KOPT-K1 (cell line): ENCODE measurements around the gene IRF7.
"Not testable (repeated sequence)": the region's sequence is repeated elsewhere in the genome, so short reads cannot be mapped to it uniquely, and the experiment has no call there.

ENCODE experiments used
- H3K27ac ChIP-seq: fragments of 200-600 bp; sonication (generic); 2 replicates; pipeline ENCODE4 v1.5.1; 2016; ENCODE audit warnings: antibody characterized with exemption, mild to moderate bottlenecking, low read depth, low read length; ENCODE audit not compliant: poor library complexity, severe bottlenecking
- H3K36me3 ChIP-seq: fragments of 200-600 bp; sonication (generic); 2 replicates; pipeline ENCODE4 v1.5.1; 2017; ENCODE audit warnings: antibody characterized with exemption, mild to moderate bottlenecking, low read length, moderate library complexity; ENCODE audit not compliant: insufficient read depth
- H3K9me3 ChIP-seq: fragments of 200-600 bp; sonication (generic); 2 replicates; pipeline ENCODE4 v1.5.1; 2017; ENCODE audit warnings: antibody characterized with exemption, low read length, mild to moderate bottlenecking; ENCODE audit not compliant: insufficient read depth, poor library complexity, severe bottlenecking

IRF7 gene

DNA sequence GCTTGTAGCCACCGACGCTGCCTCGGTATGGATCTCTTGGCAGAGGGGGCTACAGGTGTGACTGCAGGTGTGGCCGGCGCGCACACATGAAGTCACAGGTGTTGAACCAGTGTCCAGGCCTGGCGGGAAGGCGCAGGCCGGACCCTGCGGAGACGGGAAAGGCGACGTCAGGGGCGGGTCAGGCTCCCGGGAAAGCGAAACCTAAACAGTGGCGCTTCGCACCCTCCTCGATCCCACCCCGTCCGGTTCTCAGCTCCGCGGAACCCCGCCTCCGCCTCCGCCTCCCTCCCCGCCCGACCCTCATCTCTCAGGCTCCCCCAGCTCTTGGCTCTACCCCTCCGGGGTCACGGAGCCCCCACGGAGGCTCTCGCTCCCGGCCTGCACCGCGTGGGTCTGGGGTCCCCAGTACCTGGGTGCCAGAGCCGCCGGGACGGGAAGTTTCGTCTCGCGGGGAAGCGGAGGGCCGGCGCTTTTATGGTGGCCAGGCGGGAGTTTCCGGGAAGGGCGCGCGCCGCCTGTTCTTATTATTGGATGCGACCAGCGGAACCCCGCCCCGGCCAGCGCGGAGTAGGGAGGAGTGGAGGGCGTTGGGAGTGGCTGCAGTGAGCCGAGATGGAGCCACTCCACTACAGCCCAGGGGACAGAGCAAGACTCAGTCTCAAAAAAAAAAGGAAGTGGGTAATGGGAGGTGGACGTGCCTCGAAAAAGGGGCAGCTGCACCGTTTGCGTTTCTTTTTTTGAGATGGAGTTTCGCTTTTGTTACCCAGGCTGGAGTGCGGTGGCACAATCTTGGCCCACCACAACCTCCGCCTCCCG, at the start of gene IRF7:
TSS of gene IRF7 (minus strand) at position 447 of the 816 bp plus-strand sequence. CDS start 586 bp downstream, outside the sequence.
- H3K9me3 ChIP-seq: no peaks in the 10 kb centered on the region
- peak within 1 kb of the TSS; percentile 79 for H3K27ac ChIP-seq
- peaks cover 50% of the 10 kb centered on the region for H3K36me3 ChIP-seq

GRCh38 chr11:665062-665703, 49.4 kb upstream of the IRF7 start:
- Histone ChIP-seq H3K9me3 (no peaks in the 10 kb centered on the region), H3K36me3 (peaks cover 79% of the 10 kb centered on the region), H3K27ac (no peak overlapping the region)

GRCh38 chr11:662689-663274, 47.0 kb upstream of the IRF7 start:
- Histone ChIP-seq H3K27ac (no peak overlapping the region), H3K36me3 (peaks cover 88% of the 10 kb centered on the region), H3K9me3 (no peaks in the 10 kb centered on the region)

- H3K36me3 ChIP-seq: peaks cover 90% of the 10 kb centered on the region
- H3K27ac ChIP-seq: no peak overlapping the region
- no peaks in the 10 kb centered on the region for H3K9me3 ChIP-seq
Measured at GRCh38 chr11:660681-661444, 45.1 kb upstream of the IRF7 start.

GRCh38 chr11:660281-660680, 44.5 kb upstream of the IRF7 start:
- Histone ChIP-seq H3K27ac (no peak overlapping the region), H3K36me3 (peaks cover 87% of the 10 kb centered on the region), H3K9me3 (no peaks in the 10 kb centered on the region)

- peaks cover 89% of the 10 kb centered on the region for H3K36me3 ChIP-seq
- no peaks in the 10 kb centered on the region for H3K9me3 ChIP-seq
- no peak overlapping the region for H3K27ac ChIP-seq
Measured at GRCh38 chr11:659532-660085, 43.9 kb upstream of the IRF7 start.

DNA sequence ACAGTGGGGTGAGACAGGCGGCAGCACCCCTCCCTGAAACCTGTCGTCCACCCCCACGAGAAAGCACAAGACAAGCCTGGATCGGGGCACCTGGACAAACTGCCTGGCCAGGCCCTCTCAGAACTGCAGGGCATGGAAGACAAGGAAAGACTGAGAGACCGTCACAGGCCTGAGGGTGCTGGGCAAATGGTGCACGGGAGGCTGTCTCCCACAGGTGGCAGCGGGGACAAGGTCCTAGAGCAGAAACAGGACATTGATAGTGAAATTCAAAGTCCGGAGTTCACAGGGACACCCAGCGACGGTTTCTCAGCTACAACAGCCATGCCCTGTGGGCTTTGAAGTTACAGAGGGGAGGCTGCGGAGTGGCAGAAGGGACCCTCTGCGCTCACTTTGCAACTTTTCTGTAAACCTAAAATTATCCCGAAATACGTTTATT, 42.0 kb upstream of the IRF7 start:
- no peaks in the 10 kb centered on the region for H3K9me3 ChIP-seq
- peaks cover 92% of the 10 kb centered on the region for H3K36me3 ChIP-seq

DNA sequence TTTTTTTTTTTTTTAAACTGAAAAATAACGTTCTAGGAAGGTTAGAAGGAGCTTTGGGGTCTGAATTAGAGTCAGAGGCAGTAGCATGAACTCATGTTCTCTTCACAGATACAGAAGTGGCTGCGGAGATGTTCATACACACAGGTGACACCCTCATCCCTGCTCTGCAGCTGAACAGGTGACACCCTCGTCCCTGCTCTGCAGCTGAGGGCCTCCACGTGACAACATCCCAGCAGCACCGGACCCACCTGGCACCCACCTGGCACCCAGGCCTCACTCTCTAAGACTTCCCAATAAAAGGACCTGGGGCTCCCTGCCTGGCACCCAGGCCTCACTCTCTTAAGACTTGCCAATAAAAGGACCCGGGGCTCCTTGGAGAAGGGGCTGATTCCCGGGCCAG, 41.1 kb upstream of the IRF7 start:
- Histone ChIP-seq H3K9me3 (no peaks in the 10 kb centered on the region), H3K36me3 (peaks cover 91% of the 10 kb centered on the region), H3K27ac (no peak overlapping the region)

More for the DNA sequence above, 42.0 kb upstream of the IRF7 start:
- H3K27ac ChIP-seq: no peak overlapping the region

GRCh38 chr11:656426-656825, 40.7 kb upstream of the IRF7 start:
- H3K9me3 ChIP-seq: no peaks in the 10 kb centered on the region
- H3K27ac ChIP-seq: no peak overlapping the region
- peaks cover 91% of the 10 kb centered on the region for H3K36me3 ChIP-seq

GRCh38 chr11:655036-655726, 39.4 kb upstream of the IRF7 start:
- Histone ChIP-seq H3K9me3 (no peaks in the 10 kb centered on the region), H3K27ac (no peak overlapping the region), H3K36me3 (peaks cover 90% of the 10 kb centered on the region)

GRCh38 chr11:654444-654843, 38.7 kb upstream of the IRF7 start:
- H3K36me3 ChIP-seq: peaks cover 90% of the 10 kb centered on the region

GRCh38 chr11:653837-654236, 38.1 kb upstream of the IRF7 start:
- Histone ChIP-seq H3K36me3 (peaks cover 90% of the 10 kb centered on the region), H3K27ac (no peak overlapping the region), H3K9me3 (no peaks in the 10 kb centered on the region)

More at GRCh38 chr11:654444-654843, 38.7 kb upstream of the IRF7 start:
- not testable (repeated sequence) for H3K9me3 ChIP-seq, H3K27ac ChIP-seq

DNA sequence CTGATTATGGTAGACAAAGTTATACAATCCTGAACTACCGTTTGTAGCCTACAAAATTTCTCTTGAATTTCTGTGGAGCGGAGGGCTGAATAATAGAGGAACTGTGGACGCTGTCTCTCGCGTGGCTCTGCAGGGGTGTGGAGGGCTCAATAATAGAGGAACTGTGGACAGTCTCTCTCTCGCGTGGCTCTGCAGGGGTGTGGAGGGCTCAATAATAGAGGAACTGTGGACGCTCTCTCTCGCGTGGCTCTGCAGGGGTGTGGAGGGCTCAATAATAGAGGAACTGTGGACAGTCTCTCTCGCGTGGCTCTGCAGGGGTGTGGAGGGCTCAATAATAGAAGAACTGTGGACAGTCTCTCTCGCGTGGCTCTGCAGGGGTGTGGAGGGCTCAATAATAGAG, 37.4 kb upstream of the IRF7 start:
- not testable (repeated sequence) for H3K9me3 ChIP-seq
- H3K36me3 ChIP-seq: peaks cover 89% of the 10 kb centered on the region

DNA sequence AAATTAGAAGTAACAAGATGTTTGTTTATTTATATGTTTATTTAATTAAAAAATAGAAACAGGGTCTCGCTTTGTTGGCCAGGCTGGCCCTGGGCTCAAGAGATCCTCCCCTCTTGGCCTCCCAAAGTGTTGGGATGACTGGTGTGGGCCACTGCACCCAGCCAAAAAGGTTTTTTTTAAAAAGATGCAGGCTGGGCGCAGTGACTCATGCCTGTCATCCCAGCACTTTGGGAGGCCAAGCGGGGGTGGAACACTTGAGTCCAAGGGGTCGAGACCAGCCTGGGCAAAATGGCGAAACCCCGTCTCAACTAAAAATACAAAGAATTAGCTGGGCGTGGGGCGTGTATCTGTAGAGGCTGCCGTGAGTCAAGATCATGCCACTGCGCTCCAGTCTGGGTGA, 34.7 kb upstream of the IRF7 start:
- Histone ChIP-seq H3K27ac (no peak overlapping the region), H3K9me3 (no peaks in the 10 kb centered on the region), H3K36me3 (peaks cover 83% of the 10 kb centered on the region)

More for the DNA sequence above, 37.4 kb upstream of the IRF7 start:
- not testable (repeated sequence) for H3K27ac ChIP-seq
